K562 (cell line): ENCODE results near the gene FRMD4B. TPM values are rescaled to one million over a fixed set of nuclear protein-coding genes. Genes with fewer than 3 reads are reported as not detected.

Source experiments
- ATAC-seq: fragments of 200-7000 bp; cut with Tn5 transposase; 3 replicates; pipeline ENCODE4 v1.9.1; 2020; ENCODE audit warnings: moderate library complexity
- BruUV-seq: library from RNA; stranded (reverse); fragments of 400-500 nt; replicated peaks from 2 replicates; lab custom pipeline; 2021; lab: Mats Ljungman, UMichigan
- CTCF ChIA-PET: fragments of 300-600 bp; formaldehyde crosslinking; extraction: SDS; loops from one replicate; lab custom pipeline; 2021; ENCODE audit warnings: low intra/inter-chr PET ratio; lab: Yijun Ruan, JAX
- POLR2A ChIA-PET: fragments of 300-600, 350-650 bp; sonication (Branson Sonifier 250); formaldehyde crosslinking; extraction: SDS; loops from one replicate; lab custom pipeline; 2021; ENCODE audit warnings: antibody characterized with exemption, inconsistent platforms; lab: Yijun Ruan, JAX
- DNase-seq, 4 experiments: peaks; one replicate each; pipeline versions ENCODE4 v3.0.0 to v3.0.0-alpha.2; 2011 to 2018; ENCODE audit warnings: low spot score in 3 of 4, mixed read lengths in 3 of 4; ENCODE audit errors: extremely low read depth in 1 of 4
- FAIRE-seq: peaks from 2 replicates; lab custom pipeline; 2011; peaks lifted over from hg19 to GRCh38; lab: Jason Lieb, UNC
- H2AFZ ChIP-seq: 2 replicates; pipeline ENCODE4 v1.6.0; 2011; ENCODE audit warnings: low read depth, low read length, control low read depth, inconsistent platforms
- H3K27ac ChIP-seq: fragments of 200-600 bp; 3 replicates; pipeline ENCODE4 v1.8.0; 2011; ENCODE audit warnings: low read depth, mild to moderate bottlenecking, control low read depth, inconsistent platforms, low read length, moderate library complexity, mixed read lengths; ENCODE audit errors: extremely low read depth
- H3K27me3 ChIP-seq, 2 experiments: fragments of 300-600 bp in 1 of 2; 2 replicates in 1 of 2; 3 replicates in 1 of 2; pipeline versions ENCODE4 v1.6.0 to v1.8.0; 2011; ENCODE audit warnings: inconsistent platforms in 2 of 2, low read length in 2 of 2, mild to moderate bottlenecking in 1 of 2, mixed read lengths in 1 of 2, moderate library complexity in 1 of 2; ENCODE audit not compliant: control insufficient read depth in 2 of 2, insufficient read depth in 2 of 2
- H3K36me3 ChIP-seq: fragments of 300-600 bp; 3 replicates; pipeline ENCODE4 v1.8.0; 2011; ENCODE audit warnings: mild to moderate bottlenecking, low read length, inconsistent platforms; ENCODE audit not compliant: control insufficient read depth, insufficient read depth
- H3K4me1 ChIP-seq, 2 experiments: fragments of 200-600 bp in 1 of 2; replicated peaks in 1 of 2; 2 replicates in 1 of 2; 3 replicates in 1 of 2; pipeline versions ENCODE4 v1.5.1 to v1.8.0; 2011; ENCODE audit warnings: inconsistent platforms in 2 of 2, low read length in 2 of 2, mild to moderate bottlenecking in 1 of 2, mixed read lengths in 1 of 2, moderate library complexity in 1 of 2; ENCODE audit not compliant: control insufficient read depth in 2 of 2, insufficient read depth in 2 of 2
- H3K4me2 ChIP-seq: 2 replicates; pipeline ENCODE4 v1.6.1; 2011; ENCODE audit warnings: low read length, control low read depth, inconsistent platforms, mixed read lengths; ENCODE audit not compliant: insufficient read depth
- H3K4me3 ChIP-seq: fragments of 200-600 bp; sonication (generic), shearing (Covaris generic); 2 replicates; pipeline ENCODE4 v1.5.1; 2016; ENCODE audit warnings: control low read depth, inconsistent platforms
- H3K79me2 ChIP-seq: fragments of 200-600 bp; 3 replicates; pipeline ENCODE4 v1.8.0; 2011; ENCODE audit warnings: low read length, inconsistent platforms; ENCODE audit not compliant: control insufficient read depth, insufficient read depth
- H3K9ac ChIP-seq, 2 experiments: 2 replicates each; pipeline versions ENCODE4 v1.6.0 to v1.6.1; 2011; ENCODE audit warnings: low read depth in 2 of 2, low read length in 2 of 2, control low read depth in 1 of 2, inconsistent platforms in 1 of 2, mild to moderate bottlenecking in 1 of 2, mixed read lengths in 1 of 2; ENCODE audit not compliant: insufficient read depth in 1 of 2
- H3K9me1 ChIP-seq: one replicate; pipeline ENCODE4 v1.6.0; 2011; ENCODE audit warnings: inconsistent platforms, mild to moderate bottlenecking, low read length, moderate library complexity; ENCODE audit not compliant: control insufficient read depth, insufficient read depth
- H3K9me3 ChIP-seq: replicated peaks from 2 replicates; pipeline ENCODE4 v1.5.1; 2011; ENCODE audit warnings: low read depth, low read length, inconsistent platforms; ENCODE audit not compliant: control insufficient read depth, insufficient read depth
- H4K20me1 ChIP-seq: replicated peaks from 2 replicates; pipeline ENCODE4 v1.6.1; 2011; ENCODE audit warnings: low read length, inconsistent platforms, mixed read lengths; ENCODE audit not compliant: control insufficient read depth, insufficient read depth
- AFF4 ChIP-seq: sonication (generic); formaldehyde crosslinking; IDR thresholded peaks from 2 replicates; pipeline ENCODE4 v1.8.0; 2023; ENCODE audit warnings: mild to moderate bottlenecking, missing genetic modification reagents
- GABPB1 ChIP-seq: sonication (generic); formaldehyde crosslinking; IDR thresholded peaks from 2 replicates; pipeline ENCODE4 v1.8.0; 2022; ENCODE audit warnings: mild to moderate bottlenecking, missing genetic modification reagents
- HNRNPK ChIP-seq: fragments of 200-400 bp; formaldehyde crosslinking; IDR thresholded peaks from one replicate; pipeline ENCODE4 v1.6.1; 2018; ENCODE audit warnings: mild to moderate bottlenecking, low read depth, low read length; ENCODE audit not compliant: poor library complexity, severe bottlenecking
- PBX2 ChIP-seq, 2 experiments: IDR thresholded peaks in 1 of 2; conservative IDR thresholded peaks in 1 of 2; 2 replicates each; pipeline ENCODE4 v1.6.1; 2016; ENCODE audit warnings: low read depth in 2 of 2, mild to moderate bottlenecking in 1 of 2, missing compliant biosample characterization in 1 of 2, missing genetic modification characterization in 1 of 2, moderate library complexity in 1 of 2
- SMAD2 ChIP-seq: fragments of 150-350 bp; IDR thresholded peaks from 2 replicates; pipeline ENCODE4 v1.6.1; 2014; ENCODE audit warnings: low read depth, mild to moderate bottlenecking, low read length
- SMARCA5 ChIP-seq: fragments of 450-650 bp; IDR thresholded peaks from 2 replicates; pipeline ENCODE4 v1.6.1; 2016
- TBL1XR1 ChIP-seq, 2 experiments: IDR thresholded peaks; 2 replicates each; pipeline ENCODE4 v1.6.1; 2012; ENCODE audit warnings: improper control_type of control experiment in 2 of 2, low read length in 2 of 2, mild to moderate bottlenecking in 1 of 2
- ZKSCAN3 ChIP-seq: fragments of 250-450 bp; sonication (Bioruptor Pico); IDR thresholded peaks from 2 replicates; pipeline ENCODE4 v1.4.0; 2020
- ZNF239 ChIP-seq: fragments of 250-450 bp; sonication (Bioruptor Pico); IDR thresholded peaks from 2 replicates; pipeline ENCODE4 v1.4.0; 2020; ENCODE audit warnings: mild to moderate bottlenecking
- ZNF354B ChIP-seq: fragments of 250-450 bp; sonication (Bioruptor Pico); IDR thresholded peaks from 2 replicates; pipeline ENCODE4 v1.4.0; 2020
- ZNF551 ChIP-seq: fragments of 250-450 bp; sonication (Bioruptor Pico); IDR thresholded peaks from 2 replicates; pipeline ENCODE4 v1.5.0; 2021; ENCODE audit warnings: mild to moderate bottlenecking, moderate library complexity
- WGBS: fragments of 100-300 bp; shearing (Covaris generic); methylation state at CpG from one replicate; pipeline ENCODE4 v1.1.6; 2016; ENCODE audit warnings: low coverage, mixed read lengths; ENCODE audit not compliant: insufficient coverage; ENCODE audit errors: missing lambda C conversion rate; 5-methylcytosine and 5-hydroxymethylcytosine counted together
- in situ Hi-C: fragments of 300-500 bp; cut with MboI; formaldehyde crosslinking; loops from 4 replicates; pipeline ENCODE4 v1.15.0; 2018; ENCODE audit warnings: inconsistent platforms, mixed read lengths
- intact Hi-C: fragments of 100-400 bp; cut with micrococcal nuclease; formaldehyde crosslinking; loops from 2 replicates; pipeline ENCODE4 v1.14.2; 2022
- polyA plus RNA-seq, 8 experiments: library from polyadenylated mRNA; depleted of rRNA in 4 of 8; stranded (reverse) in 5 of 8; unstranded in 3 of 8; fragments of >200 nt; fragmentation: Nextera tagmentation in 2 of 8; fragmentation: Illumina TruSeq in 1 of 8; extraction: Ambion mirVana in 2 of 8; extraction: Trizol in 1 of 8; gene quantifications; 2 replicates each; pipeline versions ENCODE4 v1.2.1 to v1.2.3, GENCODE V29; 2011 to 2014; ENCODE audit warnings: inconsistent platforms in 1 of 8, missing spikeins in 1 of 8
- total RNA-seq, 7 experiments: library from RNA; depleted of rRNA in 6 of 7; stranded (reverse); fragments of >200 nt in 6 of 7; fragmentation: Illumina TruSeq in 2 of 7; extraction: Trizol in 2 of 7; gene quantifications; 2 replicates each; pipeline versions ENCODE4 v1.2.1 to v1.2.3, GENCODE V29; 2011 to 2021; ENCODE audit warnings: low replicate concordance in 1 of 7

Gene FRMD4B
- total and polyA plus RNA-seq, 9 of the 15 experiments (the other 6 are each of a cell fraction or from before 2014, with no cell fraction given) = 0.03 to 0.09 (median 0.04) TPM; not detected in 3

- H3K27me3 ChIP-seq = no peaks in the 10 kb centered on the region; a peak in 1 of 5 replicates
- no peaks in the 10 kb centered on the region for H4K20me1 ChIP-seq
- H3K4me3 ChIP-seq = no peak overlapping the region
- H3K9me3 ChIP-seq = no peaks in the 10 kb centered on the region
- no peak for DNase-seq
- no peak for ATAC-seq
- no peaks in the 10 kb centered on the region for H3K9me1 ChIP-seq
- FAIRE-seq = no peak
- POLR2A ChIA-PET = no interaction called here
- WGBS = 0% methylated on average over 3 of the region's 3 CpGs
- no peak overlapping the region for H2AFZ ChIP-seq
- H3K27ac ChIP-seq = no peak overlapping the region
- no peaks in the 10 kb centered on the region for H3K79me2 ChIP-seq
- intact Hi-C loops = no loop called here
- TF ChIP-seq SMAD2 (no peak), AFF4 (no peak), ZNF354B (CRISPR knock-in tag) (no peak), ZKSCAN3 (no peak), PBX2 (CRISPR knock-in tag; IDR thresholded peaks at IDR 0.05; ENCODE audit: low read depth) (no peak), PBX2 (tag; conservative IDR thresholded peaks at IDR 0.05; ENCODE audit: low read depth) (no peak), GABPB1 (CRISPR knock-in tag) (no peak), ZNF551 (no peak), ZNF239 (CRISPR knock-in tag) (no peak), TBL1XR1 (IDR thresholded peaks at IDR 0.05; ENCODE audit: low read length in 2 of 2) (no peak), HNRNPK (no peak), SMARCA5 (no peak)
- in situ Hi-C loops = no loop called here
- CTCF ChIA-PET = no interaction called here
- no peak overlapping the region for H3K4me2 ChIP-seq
- H3K4me1 ChIP-seq = no peaks in the 10 kb centered on the region; a peak in 1 of 5 replicates
- H3K36me3 ChIP-seq = no peaks in the 10 kb centered on the region
- no TSS peak for BruUV-seq
- H3K9ac ChIP-seq = no peak overlapping the region
Measured at GRCh38 chr3:69214241-69214640, 171.6 kb downstream of the FRMD4B start.
